GM12878 (cell line): Measurements from ENCODE around the gene NECAB2. TPM values are rescaled to one million over a fixed set of nuclear protein-coding genes. Genes with fewer than 3 reads are reported as not detected.

Experiments used
- ATAC-seq: fragments of 200-7000 bp; cut with Tn5 transposase; 3 replicates; pipeline ENCODE4 v1.9.1; 2020; ENCODE audit warnings: mild to moderate bottlenecking, moderate library complexity
- BruUV-seq: library from RNA; stranded (reverse); fragments of 400-500 nt; replicated peaks from 2 replicates; lab custom pipeline; 2021; lab: Mats Ljungman, UMichigan
- CTCF ChIA-PET: fragments of 300-600 bp; sonication (Branson Sonifier 250); formaldehyde crosslinking; extraction: SDS; loops from one replicate; lab custom pipeline; 2021; ENCODE audit warnings: inconsistent platforms; lab: Yijun Ruan, JAX
- POLR2A ChIA-PET: fragments of 350-600 bp; formaldehyde crosslinking; extraction: SDS; loops from one replicate; lab custom pipeline; 2021; ENCODE audit warnings: inconsistent platforms; lab: Charles Lee
- RAD21 ChIA-PET: fragments of 300-600 bp; sonication (Branson Sonifier 250); formaldehyde crosslinking; loops from one replicate; lab custom pipeline; 2023; ENCODE audit warnings: antibody characterized with exemption; ENCODE audit not compliant: unreplicated experiment; lab: Charles Lee
- SMC1A ChIA-PET: fragments of 300-600 bp; sonication (Branson Sonifier 250); formaldehyde crosslinking; loops from one replicate; lab custom pipeline; 2023; ENCODE audit not compliant: unreplicated experiment, uncharacterized antibody; lab: Charles Lee
- DNase-seq: peaks from one replicate; pipeline ENCODE4 v3.0.0-alpha.2; 2011; ENCODE audit warnings: low read depth, low spot score
- FAIRE-seq: peaks from 3 replicates; lab custom pipeline; 2011; peaks lifted over from hg19 to GRCh38; lab: Jason Lieb, UNC
- H2AFZ ChIP-seq: 2 replicates; pipeline ENCODE4 v1.6.0; 2011; ENCODE audit warnings: low read depth, low read length, control low read depth; ENCODE audit not compliant: control insufficient read depth
- H3K27ac ChIP-seq: 2 replicates; pipeline ENCODE4 v1.5.1; 2011; ENCODE audit warnings: control low read depth; ENCODE audit not compliant: control insufficient read depth, insufficient read depth
- H3K27me3 ChIP-seq, 2 experiments: replicated peaks in 1 of 2; 2 replicates each; pipeline versions ENCODE4 v1.6.0 to v1.6.1; 2011; ENCODE audit warnings: low read length in 1 of 2; ENCODE audit not compliant: control insufficient read depth in 2 of 2, insufficient read depth in 2 of 2
- H3K36me3 ChIP-seq, 2 experiments: 2 replicates each; pipeline ENCODE4 v1.5.1; 2011; ENCODE audit warnings: low read length in 1 of 2; ENCODE audit not compliant: control insufficient read depth in 2 of 2, insufficient read depth in 2 of 2
- H3K4me1 ChIP-seq: 2 replicates; pipeline ENCODE4 v1.6.1; 2011; ENCODE audit warnings: mild to moderate bottlenecking, low read length, moderate library complexity, mixed read lengths; ENCODE audit not compliant: control insufficient read depth, insufficient read depth
- H3K4me2 ChIP-seq: 2 replicates; pipeline ENCODE4 v1.6.0; 2011; ENCODE audit warnings: control low read depth; ENCODE audit not compliant: control insufficient read depth, insufficient read depth
- H3K4me3 ChIP-seq: fragments of 200-600 bp; sonication (generic); 2 replicates; pipeline ENCODE4 v1.5.1; 2016
- H3K79me2 ChIP-seq: 2 replicates; pipeline ENCODE4 v1.6.0; 2011; ENCODE audit warnings: low read length; ENCODE audit not compliant: control insufficient read depth, insufficient read depth
- H3K9ac ChIP-seq: 2 replicates; pipeline ENCODE4 v1.8.0; 2011; ENCODE audit warnings: low read length, control low read depth, mixed read lengths; ENCODE audit not compliant: control insufficient read depth, insufficient read depth
- H3K9me3 ChIP-seq: replicated peaks from 3 replicates; pipeline ENCODE4 v1.5.1; 2011; ENCODE audit warnings: mild to moderate bottlenecking, low read length; ENCODE audit not compliant: control insufficient read depth, insufficient read depth
- H4K20me1 ChIP-seq: 2 replicates; pipeline ENCODE4 v1.6.0; 2011; ENCODE audit not compliant: control insufficient read depth, insufficient read depth
- BCLAF1 ChIP-seq: fragments of 450-650 bp; IDR thresholded peaks from 2 replicates; pipeline ENCODE4 v1.6.1; 2017; ENCODE audit warnings: antibody characterized with exemption, mild to moderate bottlenecking, moderate library complexity
- BHLHE40 ChIP-seq, 2 experiments: fragments of 450-650 bp in 1 of 2; IDR thresholded peaks; 2 replicates each; pipeline ENCODE4 v1.6.1; 2011 to 2017; ENCODE audit warnings: low read depth in 2 of 2, borderline replicate concordance in 1 of 2, improper control_type of control experiment in 1 of 2, low read length in 1 of 2, mild to moderate bottlenecking in 1 of 2
- ETV6 ChIP-seq, 2 experiments: fragments of 450-650 bp in 1 of 2; IDR thresholded peaks in 1 of 2; conservative IDR thresholded peaks in 1 of 2; 2 replicates each; pipeline ENCODE4 v1.6.1; 2014; ENCODE audit warnings: antibody characterized with exemption in 1 of 2, borderline replicate concordance in 1 of 2, low read depth in 1 of 2, mild to moderate bottlenecking in 1 of 2, moderate library complexity in 1 of 2
- HDAC2 ChIP-seq: fragments of 200-600 bp; sonication (generic); IDR thresholded peaks from 2 replicates; pipeline ENCODE4 v1.6.1; 2017
- JUNB ChIP-seq: IDR thresholded peaks from 2 replicates; pipeline ENCODE4 v1.6.1; 2016; ENCODE audit warnings: antibody characterized with exemption, mild to moderate bottlenecking
- WGBS: methylation state at CpG from one replicate; pipeline ENCODE4 v1.1.6; 2016; ENCODE audit warnings: low lambda C conversion rate; ENCODE audit not compliant: insufficient replicate concordance, insufficient coverage; ENCODE audit errors: missing lambda C conversion rate; 5-methylcytosine and 5-hydroxymethylcytosine counted together
- in situ Hi-C: fragments of 300-500 bp; cut with MboI; formaldehyde crosslinking; loops from 9 replicates; pipeline ENCODE4 v1.14.3; 2018; ENCODE audit warnings: mixed read lengths
- intact Hi-C: fragments of 100-400 bp; cut with micrococcal nuclease; formaldehyde crosslinking; loops from one replicate; pipeline ENCODE4 v1.14.2; 2022; ENCODE audit not compliant: unreplicated experiment
- polyA plus RNA-seq, 11 experiments: library from polyadenylated mRNA; depleted of rRNA in 4 of 11; unstranded in 6 of 11; stranded (reverse) in 5 of 11; fragments of >200 nt; fragmentation: Nextera tagmentation in 4 of 11; fragmentation: Illumina TruSeq in 1 of 11; extraction: Ambion mirVana in 4 of 11; extraction: Trizol in 1 of 11; gene quantifications; 1 replicate in 1 of 11; 2 replicates in 10 of 11; pipeline versions ENCODE4 v1.2.1 to v1.2.3, GENCODE V29; 2011 to 2016; ENCODE audit warnings: inconsistent platforms in 2 of 11, missing spikeins in 2 of 11, low read depth in 1 of 11
- total RNA-seq, 4 experiments: library from RNA; depleted of rRNA in 3 of 4; stranded (reverse); fragments of >200 nt in 3 of 4; fragmentation: Illumina TruSeq in 1 of 4; extraction: Trizol in 1 of 4; gene quantifications; 2 replicates each; pipeline versions ENCODE4 v1.2.1 to v1.2.3, GENCODE V29; 2013 to 2021
- TF ChIP-seq, protein P1 (sequence below): IDR thresholded peaks from 2 replicates; pipeline ENCODE4 v1.6.1; 2012; ENCODE audit warnings: mild to moderate bottlenecking, low read depth, low read length

The NECAB2 gene
- total and polyA plus RNA-seq, 10 of the 15 experiments (the other 5 are each of a cell fraction or from before 2014, with no cell fraction given): not detected

DNA sequence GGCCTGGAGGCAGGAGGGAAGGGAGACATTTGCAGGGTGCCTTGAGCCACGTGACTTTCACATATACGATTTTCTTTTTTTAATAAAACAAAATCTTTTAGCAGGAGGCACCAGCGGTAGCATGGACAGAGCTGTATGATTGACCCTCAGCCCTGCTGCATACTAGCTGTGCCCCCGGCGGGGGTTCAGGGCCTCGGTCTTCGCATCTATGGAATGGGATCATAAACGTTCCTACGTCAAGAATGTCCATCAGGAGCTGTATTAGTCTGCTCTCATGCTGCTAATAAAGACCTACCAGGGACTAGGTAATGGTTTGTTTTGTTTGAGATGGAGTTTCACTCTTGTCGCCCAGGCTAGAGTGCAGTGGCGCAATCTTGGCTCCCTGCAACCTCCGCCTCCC is 47.4 kb downstream of the NECAB2 start:
- no peak overlapping the region for H2AFZ ChIP-seq
- TF ChIP-seq JUNB (no peak), ETV6 (conservative IDR thresholded peaks at IDR 0.05 in 1 of 2, IDR thresholded peaks at IDR 0.05 in 1 of 2; ENCODE audit: borderline replicate concordance in 1 of 2, low read depth in 1 of 2) (no peak), HDAC2 (no peak), BCLAF1 (no peak), BHLHE40 (IDR thresholded peaks at IDR 0.05; ENCODE audit: borderline replicate concordance in 1 of 2, low read depth in 2 of 2, low read length in 1 of 2) (no peak)
- TF ChIP-seq, protein P1, sequence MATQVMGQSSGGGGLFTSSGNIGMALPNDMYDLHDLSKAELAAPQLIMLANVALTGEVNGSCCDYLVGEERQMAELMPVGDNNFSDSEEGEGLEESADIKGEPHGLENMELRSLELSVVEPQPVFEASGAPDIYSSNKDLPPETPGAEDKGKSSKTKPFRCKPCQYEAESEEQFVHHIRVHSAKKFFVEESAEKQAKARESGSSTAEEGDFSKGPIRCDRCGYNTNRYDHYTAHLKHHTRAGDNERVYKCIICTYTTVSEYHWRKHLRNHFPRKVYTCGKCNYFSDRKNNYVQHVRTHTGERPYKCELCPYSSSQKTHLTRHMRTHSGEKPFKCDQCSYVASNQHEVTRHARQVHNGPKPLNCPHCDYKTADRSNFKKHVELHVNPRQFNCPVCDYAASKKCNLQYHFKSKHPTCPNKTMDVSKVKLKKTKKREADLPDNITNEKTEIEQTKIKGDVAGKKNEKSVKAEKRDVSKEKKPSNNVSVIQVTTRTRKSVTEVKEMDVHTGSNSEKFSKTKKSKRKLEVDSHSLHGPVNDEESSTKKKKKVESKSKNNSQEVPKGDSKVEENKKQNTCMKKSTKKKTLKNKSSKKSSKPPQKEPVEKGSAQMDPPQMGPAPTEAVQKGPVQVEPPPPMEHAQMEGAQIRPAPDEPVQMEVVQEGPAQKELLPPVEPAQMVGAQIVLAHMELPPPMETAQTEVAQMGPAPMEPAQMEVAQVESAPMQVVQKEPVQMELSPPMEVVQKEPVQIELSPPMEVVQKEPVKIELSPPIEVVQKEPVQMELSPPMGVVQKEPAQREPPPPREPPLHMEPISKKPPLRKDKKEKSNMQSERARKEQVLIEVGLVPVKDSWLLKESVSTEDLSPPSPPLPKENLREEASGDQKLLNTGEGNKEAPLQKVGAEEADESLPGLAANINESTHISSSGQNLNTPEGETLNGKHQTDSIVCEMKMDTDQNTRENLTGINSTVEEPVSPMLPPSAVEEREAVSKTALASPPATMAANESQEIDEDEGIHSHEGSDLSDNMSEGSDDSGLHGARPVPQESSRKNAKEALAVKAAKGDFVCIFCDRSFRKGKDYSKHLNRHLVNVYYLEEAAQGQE: no peak
- ATAC-seq (no peak), FAIRE-seq (no peak), DNase-seq (no peak)
- H3K27ac ChIP-seq: no peak overlapping the region
- SMC1A ChIA-PET: no interaction called here
- H4K20me1 ChIP-seq: no peaks in the 10 kb centered on the region
- H3K36me3 ChIP-seq: no peaks in the 10 kb centered on the region
- POLR2A ChIA-PET: no interaction called here
- H3K9ac ChIP-seq: no peak overlapping the region
- H3K4me1 ChIP-seq: no peaks in the 10 kb centered on the region
- no peak overlapping the region for H3K4me3 ChIP-seq
- 62% methylated on average over 12 of the region's 12 CpGs for WGBS
- no peak overlapping the region for H3K4me2 ChIP-seq
- H3K27me3 ChIP-seq: no peaks in the 10 kb centered on the region
- H3K79me2 ChIP-seq: no peaks in the 10 kb centered on the region
- BruUV-seq: no TSS peak
- intact Hi-C loops (no loop called here), in situ Hi-C loops (no loop called here)
- no peaks in the 10 kb centered on the region; the same call in 2 of the 3 replicates for H3K9me3 ChIP-seq
- CTCF ChIA-PET: no interaction called here
- RAD21 ChIA-PET: no interaction called here
